ENCODE results near the gene DBT. TPM values are rescaled to one million over a fixed set of nuclear protein-coding genes. Genes with fewer than 3 reads are reported as not detected.

Gene DBT
- total RNA-seq, 3 donors from 2014 or later = 12.4 to 20.7 (median 14.6) TPM

- TF ChIP-seq CTCF (IDR thresholded peaks at IDR 0.05) = no peak
- Histone ChIP-seq H3K36me3 (ENCODE audit: low read depth) (no peaks in the 10 kb centered on the region), H3K4me3 (no peak within 1 kb of the TSS), H3K4me1 (ENCODE audit: low read depth) (no peaks in the 10 kb centered on the region), H3K9me3 (no peaks in the 10 kb centered on the region)
- no peak for ATAC-seq
- intact Hi-C loops (cut with DNase I, micrococcal nuclease) = no loop called here
- no peak for DNase-seq
Observed at GRCh38 chr1:100178091-100178490, 71.5 kb downstream of the DBT start, which contains the start of gene LRRC39. Gene LRRC39 (minus strand): TSS chr1:100178256. CDS start chr1:100168516, 9,740 bp downstream.

GRCh38 chr1:100177295-100178041, 72.2 kb downstream of the DBT start:
- TF ChIP-seq CTCF (IDR thresholded peaks at IDR 0.05) = no peak
- intact Hi-C loops (cut with DNase I, micrococcal nuclease) = no loop called here
- ATAC-seq = no peak
- DNase-seq = no peak
- no peak overlapping the region for H3K4me3 ChIP-seq
- H3K9me3 ChIP-seq = no peaks in the 10 kb centered on the region
- no peaks in the 10 kb centered on the region for H3K4me1 ChIP-seq (ENCODE audit: low read depth)
- H3K36me3 ChIP-seq (ENCODE audit: low read depth) = no peaks in the 10 kb centered on the region

GRCh38 chr1:100168051-100168450, 81.6 kb downstream of the DBT start:
- intact Hi-C loops (cut with DNase I, micrococcal nuclease) = no loop called here
- ATAC-seq = no peak
- no peaks in the 10 kb centered on the region for H3K4me1 ChIP-seq (ENCODE audit: low read depth)
- no peaks in the 10 kb centered on the region for H3K36me3 ChIP-seq (ENCODE audit: low read depth)
- no peak for TF ChIP-seq CTCF (IDR thresholded peaks at IDR 0.05)
- H3K4me3 ChIP-seq = no peak overlapping the region
- DNase-seq = no peak
- no peaks in the 10 kb centered on the region for H3K9me3 ChIP-seq

GRCh38 chr1:100164702-100165101, 84.9 kb downstream of the DBT start:
- DNase-seq (no peak), ATAC-seq (no peak)
- Histone ChIP-seq H3K9me3 (no peaks in the 10 kb centered on the region), H3K4me3 (no peak overlapping the region), H3K4me1 (ENCODE audit: low read depth) (no peaks in the 10 kb centered on the region), H3K36me3 (ENCODE audit: low read depth) (no peaks in the 10 kb centered on the region)
- intact Hi-C loops (cut with DNase I, micrococcal nuclease) = no loop called here
- no peak for TF ChIP-seq CTCF (IDR thresholded peaks at IDR 0.05)

- ATAC-seq = no peak
- Histone ChIP-seq H3K9me3 (no peaks in the 10 kb centered on the region), H3K36me3 (ENCODE audit: low read depth) (no peaks in the 10 kb centered on the region), H3K4me3 (no peak overlapping the region), H3K4me1 (ENCODE audit: low read depth) (no peaks in the 10 kb centered on the region)
- TF ChIP-seq CTCF (IDR thresholded peaks at IDR 0.05) = no peak
- intact Hi-C loops (cut with DNase I, micrococcal nuclease) = no loop called here
- no peak for DNase-seq
Observed at GRCh38 chr1:100164216-100164615, 85.4 kb downstream of the DBT start.
